NCI-H82 treated with DMSO at 0.1 percent for 48 hours (cell line): Measurements from ENCODE around the gene HSD17B11.
"Not testable (repeated sequence)": the region's sequence is repeated elsewhere in the genome, so short reads cannot be mapped to it uniquely, and the experiment has no call there.

Experiments
- DNase-seq: peaks from one replicate; lab custom pipeline; 2025; ENCODE audit not compliant: unreplicated experiment; lab: John Stamatoyannopoulos, UW

The HSD17B11 gene, protein sequence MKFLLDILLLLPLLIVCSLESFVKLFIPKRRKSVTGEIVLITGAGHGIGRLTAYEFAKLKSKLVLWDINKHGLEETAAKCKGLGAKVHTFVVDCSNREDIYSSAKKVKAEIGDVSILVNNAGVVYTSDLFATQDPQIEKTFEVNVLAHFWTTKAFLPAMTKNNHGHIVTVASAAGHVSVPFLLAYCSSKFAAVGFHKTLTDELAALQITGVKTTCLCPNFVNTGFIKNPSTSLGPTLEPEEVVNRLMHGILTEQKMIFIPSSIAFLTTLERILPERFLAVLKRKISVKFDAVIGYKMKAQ

DNA sequence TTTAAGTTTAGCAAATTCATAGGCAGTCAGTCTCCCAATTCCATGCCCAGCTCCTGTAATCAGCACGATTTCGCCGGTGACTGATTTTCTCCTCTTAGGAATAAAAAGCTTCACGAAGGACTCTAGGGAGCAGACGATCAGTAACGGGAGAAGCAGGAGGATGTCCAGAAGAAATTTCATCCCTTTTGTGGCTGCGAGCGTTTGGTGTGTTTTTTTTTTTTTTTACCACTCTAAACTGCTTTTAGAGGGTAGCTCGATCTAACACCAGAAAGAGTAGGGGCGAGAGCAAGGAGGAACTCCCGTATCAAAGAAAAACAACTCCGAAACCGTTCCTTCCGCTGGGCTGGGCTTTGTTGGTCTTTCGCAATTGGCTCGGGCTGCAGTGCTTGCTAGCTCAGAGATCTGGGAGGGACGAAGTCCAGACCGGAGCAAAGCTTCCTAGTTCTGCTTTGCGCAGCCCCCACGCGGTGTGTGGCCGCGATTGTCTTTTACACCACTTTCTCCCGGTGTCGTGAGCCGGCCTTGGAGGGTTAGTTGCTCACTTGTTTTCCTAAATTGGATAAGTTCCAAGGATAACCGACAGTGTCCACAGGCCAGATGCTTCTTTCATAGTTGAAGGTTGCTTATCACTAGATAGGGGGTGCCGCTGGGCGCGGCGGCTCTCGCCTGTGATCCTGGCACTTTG, at the start of gene HSD17B11:
TSS of gene HSD17B11 (minus strand) at position 298 of the 685 bp plus-strand sequence. CDS start at position 180, 118 bp downstream.
- peak; percentile 81 for DNase-seq

DNA sequence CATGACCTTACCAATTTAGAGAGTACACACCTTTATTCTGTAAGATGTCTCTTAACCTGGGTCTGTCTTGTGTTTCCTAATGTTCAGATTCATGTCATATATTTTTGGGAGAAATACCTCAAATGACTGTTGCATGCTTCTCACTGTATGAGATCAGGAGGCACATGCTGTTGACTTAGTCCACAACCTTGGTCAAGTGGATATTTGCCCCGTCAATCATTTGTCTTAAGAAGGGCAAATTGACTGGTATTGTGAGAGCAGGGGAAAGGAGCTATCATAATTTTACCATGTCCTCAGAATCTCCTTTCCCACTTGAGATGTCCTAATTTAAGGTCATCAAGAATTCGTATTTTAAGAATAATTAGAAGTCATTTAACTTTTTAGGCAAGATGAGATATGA, 42.4 kb upstream of the HSD17B11 start:
- no peak for DNase-seq

DNA sequence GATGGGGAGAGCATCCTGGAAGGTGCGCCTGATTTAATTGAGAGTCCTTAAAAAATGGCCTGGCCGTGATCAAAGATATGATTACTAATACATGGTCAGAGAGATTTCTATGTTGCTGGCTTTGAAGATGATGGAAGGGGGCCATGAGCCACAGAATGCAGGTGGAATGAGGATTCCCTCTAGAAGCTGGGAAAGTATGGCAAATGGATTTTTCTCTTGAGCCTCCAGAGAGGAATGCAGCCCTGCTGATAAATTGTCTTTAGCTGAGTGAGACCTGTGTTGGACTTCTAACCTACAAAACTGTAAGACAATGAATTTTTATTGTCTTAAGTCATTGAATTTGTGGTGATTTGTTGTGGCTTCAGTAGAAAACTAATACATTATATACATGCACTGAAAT, 39.0 kb upstream of the HSD17B11 start:
- DNase-seq: no peak

DNA sequence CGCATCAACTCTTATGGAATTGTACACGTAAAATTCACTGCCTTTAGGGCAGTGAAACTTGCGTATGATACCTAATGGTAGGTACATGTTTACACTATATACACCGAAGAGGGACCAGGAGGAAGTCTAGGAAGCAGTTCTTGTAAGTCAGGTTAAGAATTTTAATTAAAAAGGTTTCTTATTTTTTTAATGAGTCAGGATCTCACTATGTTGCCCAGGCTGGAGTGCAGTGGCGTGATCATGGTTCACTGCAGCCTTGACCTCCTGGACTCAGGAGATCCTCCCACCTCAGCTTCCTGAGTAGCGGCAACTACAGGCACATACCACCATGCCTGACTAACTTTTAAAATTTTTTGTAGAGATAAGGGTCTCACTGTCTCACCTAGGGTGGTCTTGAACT, 38.0 kb upstream of the HSD17B11 start:
- DNase-seq: no peak

DNA sequence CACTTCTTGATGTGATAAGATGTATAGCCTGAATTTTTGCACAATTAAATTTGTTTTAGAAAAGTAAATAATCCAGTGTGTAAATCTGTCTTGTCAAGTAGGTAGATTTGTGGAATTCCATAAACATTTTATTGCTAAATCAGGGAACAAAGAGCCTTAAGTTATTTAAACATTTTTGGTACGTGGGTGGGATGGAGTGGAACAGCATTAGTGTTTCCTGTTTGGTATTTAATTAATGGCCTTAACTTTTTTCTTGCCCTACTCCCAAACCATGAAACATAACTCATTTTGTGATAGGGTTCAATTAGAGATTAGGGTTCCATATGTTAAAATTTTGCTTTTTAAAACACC, 36.5 kb upstream of the HSD17B11 start:
- DNase-seq: no peak

DNA sequence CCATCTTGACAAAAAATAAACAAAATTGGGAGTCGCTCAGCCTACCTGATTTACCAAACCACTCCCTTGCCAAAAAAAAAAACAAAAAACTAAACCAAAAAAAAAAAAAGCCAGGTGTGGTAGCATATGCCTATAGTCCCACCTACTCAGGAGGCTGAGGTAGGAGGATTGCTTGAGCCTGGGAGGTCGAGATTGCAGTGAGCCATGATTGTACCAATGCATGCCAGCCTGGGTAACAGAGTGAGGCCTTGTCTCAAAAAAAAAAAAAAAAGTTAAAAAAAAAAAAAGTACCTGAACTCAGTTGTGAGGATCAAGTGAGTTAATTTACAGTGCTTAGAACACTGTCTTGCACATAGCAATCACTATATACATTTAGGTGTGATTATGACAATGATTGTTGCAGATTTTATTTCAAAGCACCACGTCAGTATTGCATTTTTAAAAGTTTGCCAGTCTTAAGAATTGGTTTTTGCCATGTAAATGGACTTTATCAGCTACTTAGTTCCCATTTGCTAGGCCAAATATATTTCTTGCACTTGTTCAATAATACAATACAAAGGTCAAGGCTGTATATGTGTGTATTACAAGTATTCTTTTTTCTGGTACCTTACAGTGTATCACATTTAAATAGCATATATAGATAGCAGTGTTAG, 36.0 kb upstream of the HSD17B11 start:
- DNase-seq: no peak

DNA sequence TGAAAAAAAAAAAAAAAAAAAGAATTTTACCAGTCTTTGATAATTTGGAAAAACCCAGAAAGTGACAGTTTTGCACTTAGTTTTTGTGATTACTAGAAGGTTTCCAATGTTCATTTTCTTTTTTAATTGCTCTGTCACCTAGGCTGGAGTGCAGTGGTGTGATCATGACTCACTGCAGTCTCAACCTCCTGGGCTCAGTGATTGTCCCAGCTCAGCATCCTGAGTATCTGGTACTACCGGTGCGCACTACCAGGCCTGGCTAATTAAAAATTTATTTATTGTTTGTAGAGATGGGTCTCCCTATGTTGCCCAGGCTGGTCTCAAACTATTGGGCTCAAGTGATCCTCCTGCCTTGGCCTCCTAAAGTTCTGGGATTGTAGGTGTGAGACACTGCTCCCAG, 34.7 kb upstream of the HSD17B11 start:
- no peak for DNase-seq

DNA sequence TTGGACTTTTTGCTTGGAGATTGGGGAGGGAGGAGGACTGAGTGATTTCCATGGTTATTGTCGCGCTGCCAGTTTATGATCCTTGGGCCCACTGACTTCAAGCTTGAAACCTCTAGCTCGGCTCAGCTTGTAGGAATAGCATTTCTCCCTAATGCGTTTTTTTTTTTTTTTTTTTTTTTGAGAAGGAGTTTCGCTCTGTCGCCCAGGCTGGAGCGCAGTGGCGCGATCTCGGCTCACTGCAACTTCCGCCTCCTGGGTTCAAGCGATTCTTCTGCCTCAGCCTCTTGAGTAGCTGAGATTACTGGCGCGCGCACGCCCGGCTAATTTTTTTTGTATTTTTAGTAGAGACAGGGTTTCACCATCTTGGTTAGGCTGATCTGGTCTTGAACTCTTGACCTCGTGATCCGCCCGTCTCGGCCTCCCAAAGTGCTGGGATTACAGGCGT, 33.1 kb upstream of the HSD17B11 start:
- DNase-seq: not testable (repeated sequence)

DNA sequence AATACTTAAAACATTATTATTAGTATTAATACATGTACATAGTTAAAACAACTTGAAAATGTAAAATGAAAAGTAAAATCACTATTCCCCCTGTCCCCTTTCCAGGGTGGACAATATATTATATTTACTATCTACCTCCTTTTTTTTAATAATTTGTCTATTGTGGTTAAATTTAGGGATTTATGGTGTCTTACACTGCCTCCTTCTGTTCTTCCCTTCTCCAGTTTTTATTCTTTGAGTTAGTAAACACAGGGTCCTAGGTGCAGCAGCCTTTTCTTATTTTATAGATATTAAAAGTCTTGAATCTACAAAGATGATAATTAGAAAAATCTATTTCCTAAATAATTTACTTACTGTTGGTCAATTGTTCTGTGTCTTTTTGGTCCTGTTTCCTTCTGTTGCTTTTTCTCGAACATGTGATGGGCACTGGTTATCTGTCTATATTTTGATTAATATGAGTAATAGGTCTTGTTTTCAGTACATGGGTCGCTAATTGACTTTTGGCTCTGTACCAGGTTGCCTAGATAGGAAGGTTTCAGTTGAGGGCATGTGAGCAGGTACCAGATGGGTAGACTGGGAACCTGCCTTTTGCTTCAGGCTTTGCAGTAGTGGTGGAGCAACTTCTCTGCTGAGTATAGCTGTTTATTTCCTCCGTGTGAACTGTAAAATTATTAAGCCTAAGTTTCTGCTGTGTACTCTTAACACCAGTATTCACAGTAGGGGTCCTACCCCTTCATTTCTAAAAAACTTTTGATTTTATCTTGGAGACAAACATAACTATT, 32.5 kb upstream of the HSD17B11 start:
- no peak for DNase-seq

DNA sequence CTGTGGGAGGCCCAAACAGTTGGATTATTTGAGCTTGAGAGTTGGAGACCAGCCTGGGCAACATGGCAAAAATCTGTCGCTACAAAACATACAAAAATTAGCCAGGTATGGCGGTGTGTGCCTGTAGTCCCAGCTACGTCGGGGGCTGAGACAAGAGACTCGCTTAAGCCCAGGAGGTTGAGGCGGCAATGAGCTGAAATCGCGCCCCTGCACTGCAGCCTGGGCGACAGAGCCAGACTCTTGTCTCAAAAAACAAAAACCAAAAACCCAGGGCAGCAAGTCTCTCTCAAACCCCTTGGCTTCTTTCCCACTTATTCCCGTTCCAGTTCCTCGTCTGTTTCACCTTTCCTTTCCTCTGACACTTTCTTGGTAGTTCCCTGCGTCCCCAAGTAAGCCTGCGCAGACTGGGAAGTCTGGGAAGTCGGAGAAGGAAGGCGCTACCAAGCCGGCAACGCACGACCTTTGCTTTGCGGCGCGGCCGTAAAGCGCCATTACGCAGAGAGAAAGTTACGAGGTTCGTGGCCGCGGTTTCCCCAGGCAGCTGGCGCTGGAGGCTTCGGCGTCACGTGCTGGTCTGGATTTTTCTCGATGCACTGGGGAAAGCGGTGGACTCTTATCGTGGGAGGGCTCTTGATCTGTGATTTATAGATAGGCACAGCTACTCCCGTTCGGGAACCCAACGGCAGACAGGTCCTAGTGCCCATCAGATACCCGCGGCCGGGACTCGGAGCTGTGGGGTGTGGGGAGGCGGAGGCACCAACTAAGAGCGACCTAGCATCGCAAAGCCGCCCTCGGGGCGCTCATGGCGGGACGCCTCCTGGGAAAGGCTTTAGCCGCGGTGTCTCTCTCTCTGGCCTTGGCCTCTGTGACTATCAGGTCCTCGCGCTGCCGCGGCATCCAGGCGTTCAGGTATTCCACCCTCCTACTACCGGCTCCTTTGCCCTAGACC, 31.4 kb upstream of the HSD17B11 start, which contains the start of gene NUDT9:
TSS of gene NUDT9 (plus strand) at position 470 of the 949 bp plus-strand sequence. CDS start at position 803, 333 bp downstream.
- DNase-seq: peak; percentile 78

DNA sequence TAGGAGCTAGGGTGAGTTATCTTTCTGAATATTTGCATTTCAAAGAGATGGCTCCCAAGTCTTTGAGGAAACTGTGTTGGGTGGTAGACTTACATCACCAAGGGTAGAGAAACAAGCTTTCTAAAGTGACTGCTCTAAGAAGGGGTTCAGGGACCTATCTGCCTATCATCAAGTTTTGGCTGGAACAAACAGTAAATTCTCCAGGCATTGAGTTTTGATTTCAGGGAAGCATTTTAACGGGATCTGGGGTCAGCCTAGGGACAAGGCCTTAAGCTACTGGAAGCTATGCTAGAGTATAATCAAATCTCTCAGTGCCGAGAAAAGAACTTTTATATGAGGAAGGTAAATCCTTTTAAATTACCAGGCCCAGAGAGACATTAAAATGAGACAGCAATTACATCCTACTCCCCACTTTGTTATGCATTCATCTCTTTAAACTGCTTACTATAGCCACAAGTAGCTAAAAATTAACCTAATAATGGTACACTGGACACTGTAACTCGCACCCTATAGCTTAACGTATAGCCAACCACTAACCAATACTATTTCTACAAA, 29.4 kb upstream of the HSD17B11 start:
- no peak for DNase-seq

DNA sequence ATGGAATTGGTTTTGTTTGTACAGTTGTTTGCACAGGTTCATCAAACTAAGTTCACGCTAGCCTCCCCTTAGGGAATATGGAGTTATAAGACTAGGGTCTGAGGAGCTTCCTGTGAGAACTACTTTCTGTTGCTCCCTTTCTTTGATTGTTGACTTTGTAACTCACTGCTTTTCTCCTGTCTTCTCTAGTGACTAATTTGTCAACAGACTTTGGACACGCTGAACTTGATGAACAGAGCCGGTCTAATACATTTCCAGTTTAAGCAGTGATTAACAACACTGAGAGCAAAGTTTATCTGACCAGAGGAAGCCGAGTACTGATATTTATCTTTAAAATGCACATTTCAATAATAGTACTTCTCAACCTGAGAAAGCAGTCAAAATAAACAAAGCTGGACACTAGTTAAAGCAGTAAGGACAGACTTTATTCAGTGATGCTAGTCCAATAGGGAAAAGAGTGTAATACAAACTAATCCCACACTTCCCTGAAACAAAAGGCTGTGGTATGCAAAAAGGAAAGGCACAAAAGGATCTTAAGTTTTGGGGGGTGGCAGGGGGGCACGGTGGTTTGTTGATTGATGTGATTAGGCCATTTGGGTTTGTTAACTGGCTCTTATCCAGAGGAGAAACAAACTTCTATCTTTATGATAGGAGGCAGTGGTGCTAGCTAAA, 28.7 kb upstream of the HSD17B11 start:
- DNase-seq: no peak

DNA sequence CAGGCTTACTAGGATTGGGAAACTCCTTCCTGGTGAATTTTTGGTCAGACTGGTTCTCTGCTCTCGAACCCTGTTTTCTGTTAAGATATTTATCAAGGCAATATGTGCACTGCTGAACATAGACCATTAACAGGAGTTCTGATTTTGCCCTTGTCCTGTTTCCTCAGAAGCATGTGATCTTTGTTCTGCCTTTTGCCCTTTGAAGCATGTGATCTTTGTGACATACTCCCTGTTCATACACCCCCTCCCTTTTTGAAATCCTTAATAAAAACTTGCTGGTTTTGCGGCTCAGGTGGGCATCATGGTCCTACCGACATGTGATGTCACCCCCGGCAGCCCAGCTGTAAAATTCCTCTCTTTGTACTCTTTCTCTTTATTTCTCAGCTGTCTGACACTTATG, 27.4 kb upstream of the HSD17B11 start:
- not testable (repeated sequence) for DNase-seq

DNA sequence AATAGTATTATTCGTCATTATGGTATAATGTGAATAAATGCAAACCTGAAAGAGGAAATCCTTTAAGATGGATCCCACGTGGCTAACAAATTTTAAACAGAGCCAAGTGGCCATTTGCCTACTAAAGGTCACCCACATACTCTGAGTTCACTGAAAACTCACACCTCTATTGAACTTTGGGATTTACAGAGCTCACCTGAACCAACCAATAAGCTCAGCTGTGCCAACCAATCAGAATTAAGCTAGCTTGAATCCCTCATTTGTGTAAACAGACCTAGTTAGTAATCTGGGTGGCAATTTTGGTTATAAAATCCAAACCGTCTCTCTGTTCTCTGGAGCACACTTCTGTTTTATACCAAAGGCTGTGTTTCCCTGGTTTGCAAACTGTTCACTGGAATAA, 26.0 kb upstream of the HSD17B11 start:
- no peak for DNase-seq

DNA sequence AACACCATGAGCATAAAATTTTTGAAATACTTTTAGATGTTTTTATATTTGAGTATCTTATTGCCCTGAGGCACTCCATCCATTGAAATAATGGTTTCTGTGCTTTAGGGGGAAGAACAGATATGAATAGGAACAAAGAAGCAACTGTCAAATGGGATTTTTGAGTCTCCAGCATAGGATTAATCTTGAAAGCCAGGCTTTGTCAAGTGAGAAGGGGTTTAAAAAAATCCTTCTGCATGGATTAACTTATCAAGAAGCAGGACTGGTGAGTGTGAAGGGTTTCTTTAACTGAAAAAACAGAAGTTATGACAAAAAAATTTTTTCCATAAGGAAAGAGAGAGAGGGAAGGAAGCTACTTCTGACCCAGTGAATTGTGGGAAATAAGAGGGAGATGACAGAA, 23.8 kb upstream of the HSD17B11 start:
- no peak for DNase-seq

DNA sequence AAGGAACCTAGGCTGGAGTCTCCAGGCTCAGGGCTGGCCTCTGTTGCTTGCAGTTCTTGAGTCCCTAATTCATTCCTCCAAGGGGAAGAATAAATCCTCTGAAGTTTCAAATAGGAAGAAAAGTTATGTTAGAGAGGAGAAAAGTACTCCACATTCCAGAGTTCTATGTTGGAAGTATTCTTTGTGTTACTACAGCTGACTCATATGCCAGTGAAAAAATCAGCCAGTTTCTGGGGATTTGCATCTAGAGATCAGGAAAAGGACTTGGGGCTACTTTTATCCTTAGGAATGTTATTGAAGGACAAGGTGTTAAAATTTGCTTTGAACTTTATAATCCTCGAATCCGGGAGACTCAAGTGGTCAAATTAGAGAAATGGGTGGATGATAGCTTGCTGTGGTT, 19.7 kb upstream of the HSD17B11 start:
- DNase-seq: no peak

DNA sequence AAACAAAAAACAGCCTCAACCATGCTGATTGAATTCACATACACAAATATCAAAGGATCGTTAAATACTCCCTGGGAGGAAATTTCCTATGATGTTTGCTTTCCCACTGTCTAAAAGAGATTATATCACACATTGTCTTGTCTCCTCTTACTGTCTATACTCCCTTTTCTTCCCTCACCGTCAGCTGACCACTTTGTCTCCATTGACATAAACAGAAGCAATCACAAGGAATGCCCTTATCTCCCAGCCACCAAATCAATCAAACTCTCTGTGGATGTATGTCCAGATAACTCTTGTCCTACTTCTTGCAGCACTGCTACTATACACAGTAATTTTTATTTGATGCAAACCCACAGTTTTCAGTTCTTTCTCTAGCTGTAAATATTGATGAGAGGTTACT, 19.2 kb upstream of the HSD17B11 start:
- no peak for DNase-seq

DNA sequence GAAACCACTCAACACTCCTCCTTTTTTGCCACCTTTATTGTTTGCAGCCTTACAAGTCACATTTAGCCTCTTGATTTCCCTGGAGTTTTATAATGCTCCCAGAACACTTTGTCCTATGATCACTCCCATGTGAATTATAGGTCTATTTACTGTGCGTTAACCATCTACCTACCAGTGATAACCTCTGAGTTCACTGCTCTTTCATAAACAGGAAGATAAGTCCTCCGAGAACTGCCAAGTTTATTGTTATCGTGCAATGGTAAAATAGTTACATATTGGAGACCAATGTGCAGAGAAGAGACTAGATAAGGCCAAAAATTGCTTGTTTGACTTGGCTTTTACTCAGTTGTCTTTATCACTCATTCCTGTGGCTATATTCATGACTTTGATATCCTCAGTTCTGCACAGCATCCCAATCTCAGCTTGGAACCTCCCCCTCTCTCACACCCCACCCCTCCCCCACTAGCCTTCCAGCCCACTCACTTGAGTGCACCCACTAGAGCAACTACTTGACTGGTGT, 18.5 kb upstream of the HSD17B11 start:
- DNase-seq: no peak

DNA sequence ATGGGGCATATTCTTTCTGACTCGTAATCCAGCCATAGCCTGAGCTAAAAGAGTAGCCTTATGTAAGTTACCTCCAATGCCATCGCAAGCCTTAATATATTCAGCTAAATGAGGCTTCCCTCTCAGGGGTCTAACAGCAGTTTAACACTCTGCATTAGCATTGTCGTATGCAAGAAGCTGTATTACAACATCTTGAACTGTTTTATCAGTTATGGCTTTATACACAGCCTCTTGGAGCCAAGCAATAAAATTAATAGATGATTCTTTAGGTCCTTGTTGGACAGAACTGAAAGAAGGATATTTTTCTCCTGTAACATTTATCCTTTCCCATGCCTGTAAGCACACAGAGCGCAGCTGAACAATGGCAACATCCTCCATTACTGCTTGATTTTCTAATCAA, 15.9 kb upstream of the HSD17B11 start:
- DNase-seq: not testable (repeated sequence)
